A673 (cell line): ENCODE data around the gene NPW. TPM values are rescaled to one million over a fixed set of nuclear protein-coding genes. Genes with fewer than 3 reads are reported as not detected.

Experiments
- BruUV-seq: library from RNA; stranded (reverse); fragments of 400-500 nt; replicated peaks from 2 replicates; lab custom pipeline; 2021; lab: Mats Ljungman, UMichigan
- CTCF ChIA-PET: fragments of 300-600 bp; sonication (Branson Sonifier 250); formaldehyde crosslinking; loops from one replicate; lab custom pipeline; 2022; ENCODE audit warnings: antibody characterized with exemption; lab: Charles Lee
- POLR2A ChIA-PET: fragments of 300-600 bp; sonication (Branson Sonifier 250); formaldehyde crosslinking; loops from one replicate; lab custom pipeline; 2022; ENCODE audit warnings: antibody characterized with exemption; ENCODE audit not compliant: low non-redundant PET; lab: Charles Lee
- DNase-seq: peaks from one replicate; pipeline ENCODE4 v3.0.0-alpha.2; 2015; ENCODE audit warnings: low spot score
- H3K27ac ChIP-seq: fragments of 200-600 bp; sonication (generic); 2 replicates; pipeline ENCODE4 v1.5.1; 2016; ENCODE audit warnings: mixed run types, low read depth, mild to moderate bottlenecking, mixed read lengths, antibody characterized with exemption, low read length; ENCODE audit not compliant: poor library complexity, severe bottlenecking
- H3K27me3 ChIP-seq: fragments of 200-600 bp; sonication (generic); replicated peaks from 2 replicates; pipeline ENCODE4 v1.6.1; 2017; ENCODE audit warnings: mixed run types, low read depth, mild to moderate bottlenecking, mixed read lengths, antibody characterized with exemption, low read length; ENCODE audit not compliant: insufficient read depth, poor library complexity
- H3K36me3 ChIP-seq: fragments of 200-600 bp; sonication (generic); 2 replicates; pipeline ENCODE4 v1.6.1; 2016; ENCODE audit warnings: mixed run types, mild to moderate bottlenecking, mixed read lengths, antibody characterized with exemption, low read length; ENCODE audit not compliant: insufficient read depth, poor library complexity, severe bottlenecking
- H3K4me1 ChIP-seq: fragments of 200-600 bp; sonication (generic); 2 replicates; pipeline ENCODE4 v1.6.1; 2017; ENCODE audit warnings: mixed run types, mild to moderate bottlenecking, mixed read lengths, antibody characterized with exemption, low read length; ENCODE audit not compliant: insufficient read depth, poor library complexity, severe bottlenecking
- H3K4me3 ChIP-seq: fragments of 200-600 bp; sonication (generic); 2 replicates; pipeline ENCODE4 v1.5.1; 2016; ENCODE audit warnings: low read depth, mixed run types, mild to moderate bottlenecking, mixed read lengths, low read length; ENCODE audit not compliant: poor library complexity, severe bottlenecking
- H3K9me3 ChIP-seq: fragments of 200-600 bp; sonication (generic); 2 replicates; pipeline ENCODE4 v1.6.1; 2016; ENCODE audit warnings: mixed run types, low read depth, mild to moderate bottlenecking, mixed read lengths, antibody characterized with exemption, low read length; ENCODE audit not compliant: poor library complexity, severe bottlenecking
- CTCF ChIP-seq: fragments of 300-800, 200-600 bp; sonication (generic); conservative IDR thresholded peaks from 2 replicates; pipeline ENCODE4 v1.5.1; 2017; ENCODE audit warnings: low read depth, mild to moderate bottlenecking, antibody characterized with exemption, low read length, moderate library complexity, mixed read lengths
- EZH2 ChIP-seq: fragments of 200-600 bp; sonication (generic); IDR thresholded peaks from 2 replicates; pipeline ENCODE4 v1.6.1; 2017; ENCODE audit warnings: borderline replicate concordance, low read depth, mild to moderate bottlenecking, mixed read lengths, antibody characterized with exemption, low read length; ENCODE audit not compliant: poor library complexity, severe bottlenecking
- intact Hi-C: fragments of 100-400 bp; cut with micrococcal nuclease; formaldehyde crosslinking; loops from one replicate; pipeline ENCODE4 v1.10.0; 2022; ENCODE audit not compliant: unreplicated experiment
- total RNA-seq: library from RNA; stranded (reverse); gene quantifications from 2 replicates; pipeline ENCODE4 v1.2.3, GENCODE V29; 2021

Gene NPW
- total RNA-seq, 1 experiment from 2014 or later, result 96.5 TPM

- ChIA-PET POLR2A (no interaction called here), CTCF (interaction anchor here (1.0 kb wide), 1 partner anchor 127 kb away, joined by 3 read pairs; no protein-coding TSS in a partner anchor)
- Histone ChIP-seq H3K4me1 (peaks cover 21% of the 10 kb centered on the region), H3K4me3 (no peak overlapping the region), H3K27ac (no peak overlapping the region), H3K27me3 (no peaks in the 10 kb centered on the region), H3K9me3 (no peaks in the 10 kb centered on the region), H3K36me3 (no peaks in the 10 kb centered on the region)
- TF ChIP-seq CTCF (no peak), EZH2 (no peak)
- no TSS peak for BruUV-seq
- no peak for DNase-seq
- intact Hi-C loops, result loop anchor here (5.0 kb wide), 1 partner anchor 128 kb away; no protein-coding TSS in a partner anchor
Observed at GRCh38 chr16:2024032-2024420, 4.4 kb downstream of the NPW start.

DNA sequence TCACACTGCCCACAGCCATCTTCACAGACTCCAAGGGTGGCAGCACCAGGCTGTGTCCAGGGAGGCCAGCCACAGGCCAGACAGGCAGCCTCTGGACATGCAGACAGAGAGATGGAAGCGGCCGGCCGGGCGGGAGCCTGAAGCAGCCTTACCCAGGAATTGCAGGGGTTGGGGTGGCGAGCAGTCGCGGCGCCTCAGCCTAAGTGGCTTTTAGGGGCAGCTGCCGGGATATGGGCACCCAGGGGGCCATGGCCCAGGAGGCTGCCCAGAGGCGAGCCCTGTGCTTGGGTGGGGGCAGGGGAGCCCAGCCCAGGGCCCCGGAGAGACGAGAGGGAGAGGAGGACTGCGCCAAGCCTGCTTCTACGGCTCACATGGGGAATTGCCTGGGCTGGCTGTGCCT lies 5.7 kb downstream of the NPW start:
- Histone ChIP-seq H3K27ac (no peak overlapping the region), H3K4me1 (peaks cover 21% of the 10 kb centered on the region), H3K9me3 (no peaks in the 10 kb centered on the region), H3K27me3 (no peaks in the 10 kb centered on the region), H3K36me3 (no peaks in the 10 kb centered on the region), H3K4me3 (no peak overlapping the region)
- ChIA-PET CTCF (no interaction called here), POLR2A (interaction anchor here (0.6 kb wide), 1 partner anchor 1425 kb away, joined by 4 read pairs; no protein-coding TSS in a partner anchor)
- no TSS peak for BruUV-seq
- DNase-seq, result no peak
- intact Hi-C loops, result no loop called here
- no peak for TF ChIP-seq EZH2
- TF ChIP-seq CTCF, result no peak

DNA sequence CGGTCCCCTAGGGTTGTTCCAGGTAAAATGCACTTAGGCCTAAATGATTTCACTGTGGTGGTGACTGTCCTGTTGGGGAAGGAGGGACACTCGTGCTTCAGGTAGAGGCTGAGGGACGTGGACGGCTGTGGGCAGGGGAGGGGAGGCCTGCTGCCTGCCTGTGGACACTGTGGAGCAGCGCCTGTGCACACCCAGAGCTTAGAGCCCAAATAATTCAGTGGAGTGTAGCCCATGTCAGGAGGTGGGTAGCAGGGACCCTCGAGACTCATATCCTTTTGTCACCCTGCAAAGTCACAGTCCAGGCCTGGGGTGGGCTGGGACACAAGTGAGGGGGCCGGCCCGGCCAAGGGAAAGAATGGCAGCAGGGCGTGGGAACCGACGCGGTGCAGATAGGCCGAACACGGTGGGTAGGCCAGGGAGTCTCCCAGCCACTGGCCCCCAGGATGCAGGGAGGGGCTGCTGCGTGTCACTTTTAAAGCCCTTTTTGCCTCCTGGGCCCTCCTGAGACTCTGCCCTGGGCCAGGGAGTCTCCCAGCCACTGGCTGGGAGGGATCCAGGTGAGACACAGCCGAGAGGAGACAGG lies 6.4 kb downstream of the NPW start:
- no peak overlapping the region for H3K27ac ChIP-seq
- ChIA-PET POLR2A (interaction anchor here (0.6 kb wide), 1 partner anchor 1425 kb away, joined by 4 read pairs; no protein-coding TSS in a partner anchor), CTCF (interaction anchor here (0.5 kb wide), 1 partner anchor 127 kb away, joined by 3 read pairs; no protein-coding TSS in a partner anchor)
- BruUV-seq, result no TSS peak
- no peaks in the 10 kb centered on the region for H3K36me3 ChIP-seq
- no peak overlapping the region for H3K4me3 ChIP-seq
- TF ChIP-seq CTCF (no peak), EZH2 (no peak)
- intact Hi-C loops, result no loop called here
- DNase-seq, result no peak
- H3K27me3 ChIP-seq, result no peaks in the 10 kb centered on the region
- H3K4me1 ChIP-seq, result peaks cover 25% of the 10 kb centered on the region
- H3K9me3 ChIP-seq, result no peaks in the 10 kb centered on the region
